HG02938 (cell line): ENCODE data around the gene VEZT.
"Not testable (repeated sequence)": the region's sequence is repeated elsewhere in the genome, so short reads cannot be mapped to it uniquely, and the experiment has no call there.

Experiments
- ATAC-seq: cut with Tn5 transposase; IDR thresholded peaks from one replicate; pipeline ENCODE4 v1.9.1; 2021; ENCODE audit warnings: mild to moderate bottlenecking, moderate library complexity; ENCODE audit not compliant: unreplicated experiment

The VEZT gene

DNA sequence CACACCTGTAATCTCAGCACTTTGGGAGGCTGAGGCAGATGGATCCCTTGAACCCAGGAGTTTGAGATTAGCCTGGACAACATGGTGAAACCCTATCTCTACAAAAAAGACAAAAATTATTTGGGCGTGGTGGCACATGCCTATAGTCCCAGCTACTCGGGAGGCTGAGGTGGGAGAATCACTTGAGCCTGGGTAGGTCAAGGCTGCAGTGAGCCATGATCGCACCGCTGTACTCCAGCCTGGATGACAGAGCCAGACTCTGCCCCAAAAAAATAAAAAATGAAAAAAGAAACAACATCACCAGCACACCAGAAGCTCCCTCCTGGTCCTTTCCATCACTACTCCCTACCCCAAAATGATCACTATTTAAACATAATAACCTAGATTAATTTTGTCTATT, 2.6 kb downstream of the VEZT start:
- no peak for ATAC-seq

DNA sequence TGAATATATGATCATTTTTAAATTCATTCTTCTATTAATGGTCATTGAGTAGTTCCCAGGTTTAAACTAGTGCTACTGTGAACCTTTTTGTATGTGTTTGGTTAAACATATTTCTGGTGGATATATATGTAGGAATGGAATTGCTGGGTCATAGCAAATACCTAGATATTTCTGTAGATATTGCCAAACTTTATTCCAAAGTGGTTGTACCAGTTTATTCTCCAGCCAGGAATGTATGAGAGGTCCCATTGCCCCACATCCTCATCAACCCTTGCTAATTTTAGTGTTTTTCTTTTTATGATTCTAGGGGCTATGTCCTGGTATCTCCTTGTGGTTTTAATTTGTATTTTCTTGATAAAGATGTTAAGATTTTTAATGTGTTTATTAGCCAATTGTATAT, 3.1 kb downstream of the VEZT start:
- ATAC-seq, result no peak

DNA sequence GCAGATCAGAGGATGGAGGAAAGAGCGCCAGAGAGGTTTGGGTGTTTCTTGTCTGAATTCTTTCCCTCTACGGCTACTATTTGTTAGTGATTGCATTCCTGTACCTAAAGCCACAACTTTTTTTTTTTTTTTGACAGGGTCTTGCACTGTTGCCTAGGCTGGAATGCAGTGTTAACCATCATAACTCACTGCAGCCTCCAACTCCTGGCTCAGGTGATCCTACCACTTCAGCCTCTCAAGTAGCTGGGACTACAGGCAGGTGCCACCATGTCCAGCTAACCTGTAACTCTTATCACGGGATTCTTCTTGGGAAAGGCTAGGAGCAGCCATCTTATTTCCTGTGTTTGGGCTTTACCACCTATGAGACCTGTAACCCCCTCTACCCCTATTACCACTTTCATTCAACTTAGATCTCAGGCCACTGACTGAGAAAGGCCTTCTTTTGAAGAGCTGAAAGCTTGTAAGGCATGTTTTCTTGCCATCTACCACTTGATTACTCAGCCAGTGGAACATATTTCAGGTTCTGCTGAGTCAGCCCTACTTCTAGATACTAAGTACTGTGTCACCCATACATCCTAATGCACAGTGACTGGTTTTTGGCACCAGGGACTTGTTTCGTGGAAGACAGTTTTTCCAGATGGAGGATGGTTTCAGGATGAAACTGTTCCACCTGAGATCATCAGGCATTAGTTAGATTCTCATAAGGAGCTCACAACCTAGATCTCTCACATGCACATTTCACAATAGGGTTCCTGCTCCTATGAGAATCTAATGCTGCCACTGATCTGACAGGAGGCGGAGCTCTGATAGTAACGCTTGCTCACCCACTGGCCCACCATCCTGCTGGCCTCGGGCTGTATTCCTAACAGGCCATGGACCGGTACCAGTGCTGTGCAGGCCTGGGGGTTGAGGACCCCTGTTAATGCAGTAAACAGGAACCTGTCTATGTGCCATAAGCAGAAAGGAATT, 6.9 kb downstream of the VEZT start:
- no peak for ATAC-seq

DNA sequence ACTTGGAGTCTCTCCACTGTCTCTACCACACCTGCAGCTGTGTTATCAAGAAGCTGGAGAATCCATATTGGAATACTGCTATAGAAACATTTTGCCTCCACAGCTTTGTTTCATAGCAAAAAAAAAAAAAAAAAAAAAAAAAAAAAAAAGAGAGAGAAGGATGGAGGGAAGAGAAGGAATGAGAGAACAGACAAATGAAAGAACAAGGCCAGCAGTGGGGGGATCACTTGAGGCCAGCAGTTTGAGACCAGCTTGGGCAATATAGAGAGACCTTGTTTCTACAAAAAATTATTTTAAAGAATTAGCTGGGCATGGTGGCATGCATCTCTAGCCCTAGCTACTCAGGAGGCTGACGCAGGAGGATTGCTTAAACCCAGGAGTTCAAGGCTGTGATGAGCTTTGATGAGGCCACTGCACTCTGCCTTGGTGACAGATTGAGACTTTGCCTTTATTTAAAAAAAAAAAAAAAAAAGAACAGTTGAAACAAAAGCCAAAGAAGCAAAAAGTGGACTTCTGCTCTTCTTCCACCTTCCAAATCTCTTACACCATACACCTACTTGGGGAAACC, 8.1 kb downstream of the VEZT start:
- ATAC-seq, result no peak

DNA sequence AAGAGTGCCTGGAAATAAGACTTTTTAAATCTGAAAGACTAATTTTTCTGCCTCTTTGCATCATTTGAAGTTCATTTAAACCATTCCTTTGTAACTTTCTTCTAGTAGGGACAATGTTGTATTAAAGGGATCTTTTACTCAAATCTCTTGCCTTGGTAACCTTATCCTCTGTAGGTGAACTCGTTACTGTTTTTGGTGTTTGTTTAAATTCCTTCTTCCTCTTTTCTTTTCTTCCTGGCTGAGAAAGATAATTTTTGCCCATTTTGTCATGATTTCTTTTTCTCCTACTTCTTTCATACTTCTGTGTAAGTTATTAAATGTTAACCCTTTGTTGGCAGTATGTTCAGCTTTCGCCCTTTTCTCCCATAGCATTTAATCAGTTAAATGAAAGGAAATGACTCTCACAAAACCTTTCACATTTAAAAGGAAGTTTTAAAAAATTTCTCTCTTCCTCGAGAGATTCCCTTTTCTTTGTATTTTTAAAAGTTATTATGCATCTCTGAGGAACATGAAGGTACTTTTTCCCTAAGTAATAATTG, 10.3 kb downstream of the VEZT start:
- ATAC-seq, result no peak

DNA sequence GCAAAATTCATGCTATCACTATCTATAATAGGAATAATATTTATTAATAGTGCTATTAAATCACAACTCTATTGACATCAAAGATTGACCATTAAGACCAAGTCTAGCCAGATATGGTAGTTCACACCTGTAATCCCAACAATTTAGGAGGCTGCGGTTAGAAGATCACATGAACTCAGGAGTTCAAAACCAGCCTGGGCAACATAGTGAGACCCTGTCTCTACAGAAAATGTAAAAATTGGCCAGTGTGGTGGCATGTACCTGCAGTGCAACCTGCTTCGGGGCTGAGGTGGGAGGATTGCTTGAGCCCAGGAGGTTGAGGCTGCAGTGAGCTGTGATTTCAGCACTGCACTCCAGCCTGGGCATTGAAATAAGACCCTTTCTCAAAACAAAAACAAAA, 11.0 kb downstream of the VEZT start:
- no peak for ATAC-seq

DNA sequence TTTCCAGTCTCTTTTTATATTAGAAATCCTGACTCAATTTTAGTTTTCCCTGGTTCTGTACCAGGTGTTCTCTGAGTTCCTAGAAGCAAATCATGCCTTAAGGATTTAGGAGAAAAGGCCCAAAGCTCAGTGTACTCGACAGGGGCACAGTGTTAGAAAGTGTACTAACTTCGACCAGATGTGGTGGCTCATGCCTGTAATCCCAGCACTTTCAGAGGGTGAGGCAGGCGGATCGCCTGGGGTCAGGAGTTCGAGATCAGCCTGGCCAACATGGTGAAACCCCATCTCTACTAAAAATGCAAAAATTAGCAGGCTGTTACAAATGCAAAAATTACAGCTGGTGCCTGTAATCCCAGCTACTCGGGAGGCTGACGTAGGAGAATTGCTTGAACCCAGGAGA, 12.0 kb downstream of the VEZT start:
- no peak for ATAC-seq

DNA sequence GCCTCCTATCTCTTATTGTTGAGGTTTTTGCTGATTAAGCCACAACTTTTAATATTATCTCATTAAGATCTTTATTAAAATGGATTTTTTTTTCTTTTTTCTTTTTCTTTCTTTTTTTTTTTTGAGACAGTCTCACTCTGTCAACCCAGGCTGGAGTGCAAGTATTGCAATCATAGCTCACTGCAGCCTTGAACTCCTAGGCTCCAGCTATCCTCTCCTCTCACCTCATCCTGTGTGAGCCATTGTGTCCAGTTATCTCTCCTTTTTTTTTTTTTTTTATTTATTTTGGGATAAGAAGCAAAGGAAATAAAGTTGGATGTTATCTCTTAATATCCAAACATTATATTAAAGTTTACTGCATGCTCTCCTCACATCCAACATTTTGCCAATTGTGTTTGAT, 12.7 kb downstream of the VEZT start:
- ATAC-seq, result no peak

DNA sequence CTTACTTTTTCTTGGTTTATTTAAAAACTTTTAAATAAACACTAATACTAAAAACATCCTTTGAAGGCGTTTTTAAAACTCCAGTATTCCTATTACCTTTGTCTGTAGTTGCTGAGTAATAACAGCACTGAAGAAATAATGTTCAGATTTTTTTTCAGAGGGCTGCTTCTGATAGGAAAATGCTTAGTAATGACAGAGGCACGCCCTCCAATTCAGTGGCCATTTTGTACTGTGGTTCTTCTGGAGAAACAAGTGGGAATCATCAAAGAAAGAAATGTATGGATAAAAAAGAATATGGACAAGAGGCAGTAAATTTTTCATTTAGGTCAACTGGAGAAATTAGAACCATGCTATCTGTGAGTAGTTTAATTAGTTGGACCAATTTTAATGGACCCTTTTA, 13.6 kb downstream of the VEZT start:
- ATAC-seq, result no peak

DNA sequence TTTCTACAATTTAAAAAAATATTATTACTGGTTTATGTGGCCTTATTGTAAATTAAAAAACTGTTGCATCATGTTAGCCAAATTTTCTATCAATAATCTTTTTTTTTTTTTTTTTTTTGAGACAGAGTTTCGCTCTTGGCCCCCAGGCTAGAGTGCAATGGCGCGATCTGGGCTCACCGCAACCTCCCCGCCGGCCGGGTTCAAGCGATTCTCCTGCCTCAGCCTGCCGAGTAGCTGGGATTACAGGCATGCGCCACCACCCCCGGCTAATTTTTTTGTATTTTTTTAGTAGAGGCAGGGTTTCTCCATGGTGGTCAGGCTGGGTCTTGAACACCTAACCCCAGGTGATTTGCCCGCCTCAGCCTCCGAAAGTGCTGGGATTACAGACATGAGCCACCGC, 16.6 kb downstream of the VEZT start:
- not testable (repeated sequence) for ATAC-seq

DNA sequence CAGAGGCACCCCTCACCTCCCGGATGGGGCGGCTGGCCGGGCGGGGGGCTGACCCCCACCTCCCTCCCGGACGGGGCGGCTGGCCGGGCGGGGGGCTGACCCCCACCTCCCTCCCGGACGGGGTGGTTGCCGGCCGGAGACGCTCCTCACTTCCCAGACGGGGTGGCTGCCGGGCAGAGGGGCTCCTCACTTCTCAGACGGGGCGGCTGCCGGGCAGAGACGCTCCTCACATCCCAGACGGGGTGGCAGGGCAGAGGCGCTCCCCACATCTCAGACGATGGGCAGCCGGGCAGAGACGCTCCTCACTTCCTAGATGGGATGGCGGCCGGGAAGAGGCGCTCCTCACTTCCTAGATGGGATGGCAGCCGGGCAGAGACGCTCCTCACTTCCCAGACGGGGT, 18.0 kb downstream of the VEZT start:
- ATAC-seq, result not testable (repeated sequence)

DNA sequence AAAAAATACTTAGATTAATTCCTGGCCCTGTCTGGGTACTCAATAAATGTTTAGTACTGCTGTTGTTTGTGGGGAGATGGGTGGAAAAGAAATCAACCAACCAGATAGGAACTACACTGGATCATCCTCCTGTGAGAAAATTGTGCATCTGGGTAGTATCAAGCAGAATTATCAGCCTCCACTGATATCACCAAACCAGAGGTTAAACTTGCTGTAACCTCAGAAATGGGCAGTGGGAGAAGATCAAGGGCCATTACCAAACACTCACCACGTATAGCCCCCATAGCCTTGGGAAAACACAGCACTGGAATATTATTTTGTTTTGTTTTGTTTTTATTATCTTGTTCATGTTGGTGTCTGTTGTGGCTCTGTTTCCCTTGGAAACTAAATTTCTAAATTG, 19.7 kb downstream of the VEZT start:
- no peak for ATAC-seq

DNA sequence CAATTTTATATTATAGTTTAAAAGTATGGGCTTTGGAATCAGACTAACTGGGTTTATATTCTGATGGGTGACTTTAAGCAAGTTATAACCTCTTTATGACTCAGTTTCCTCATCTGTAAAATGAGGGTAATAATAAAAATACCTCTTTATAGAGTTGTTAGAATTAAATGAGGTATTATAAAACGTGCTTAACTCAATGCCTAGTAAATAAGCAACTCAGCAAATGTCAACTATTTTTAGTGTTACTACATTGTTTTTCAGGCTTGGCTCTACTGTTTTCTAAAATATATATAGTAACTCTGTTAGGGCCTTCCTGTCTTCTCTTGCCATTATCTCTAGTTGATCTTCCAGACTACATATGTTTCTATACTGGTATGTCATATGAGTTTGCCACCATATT, 20.5 kb downstream of the VEZT start:
- ATAC-seq, result no peak

DNA sequence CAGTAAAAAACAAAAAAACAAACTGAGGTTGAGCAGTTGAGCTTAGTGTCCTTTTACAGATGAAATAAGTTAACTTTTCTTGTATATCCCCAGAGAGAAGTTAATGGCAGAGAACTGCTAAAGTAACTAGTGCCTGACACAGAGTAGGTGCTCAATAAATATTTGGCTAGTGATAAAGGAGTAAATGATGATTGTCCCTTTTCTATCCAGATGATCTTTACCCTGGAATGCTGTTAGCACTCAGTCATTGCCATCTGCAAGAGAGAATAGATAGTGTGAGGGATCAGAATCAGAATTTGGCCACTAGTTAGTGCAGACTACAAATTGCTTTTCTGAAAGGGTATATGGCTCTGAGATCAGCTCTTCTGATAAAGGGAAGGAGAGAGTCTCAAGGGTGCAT, 21.6 kb downstream of the VEZT start:
- no peak for ATAC-seq

DNA sequence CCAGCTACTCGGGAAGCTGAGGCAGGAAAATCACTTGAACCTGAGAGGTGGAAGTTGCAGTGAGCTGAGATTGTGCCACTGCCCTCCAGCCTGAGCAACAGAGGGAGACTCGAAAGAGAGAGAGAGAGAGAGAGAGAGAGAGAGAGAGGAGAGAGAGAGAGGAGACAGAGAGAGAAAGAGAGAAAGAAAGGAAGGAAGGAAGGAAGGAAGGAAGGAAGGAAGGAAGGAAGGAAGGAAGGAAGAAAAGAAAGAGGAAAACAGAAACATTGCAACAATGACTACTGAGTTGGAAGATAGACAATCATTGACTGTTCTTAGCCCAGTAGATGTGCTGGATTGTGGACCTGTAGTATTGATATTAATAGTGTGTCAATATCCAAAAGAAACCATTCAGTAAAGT, 22.2 kb downstream of the VEZT start:
- not testable (repeated sequence) for ATAC-seq

DNA sequence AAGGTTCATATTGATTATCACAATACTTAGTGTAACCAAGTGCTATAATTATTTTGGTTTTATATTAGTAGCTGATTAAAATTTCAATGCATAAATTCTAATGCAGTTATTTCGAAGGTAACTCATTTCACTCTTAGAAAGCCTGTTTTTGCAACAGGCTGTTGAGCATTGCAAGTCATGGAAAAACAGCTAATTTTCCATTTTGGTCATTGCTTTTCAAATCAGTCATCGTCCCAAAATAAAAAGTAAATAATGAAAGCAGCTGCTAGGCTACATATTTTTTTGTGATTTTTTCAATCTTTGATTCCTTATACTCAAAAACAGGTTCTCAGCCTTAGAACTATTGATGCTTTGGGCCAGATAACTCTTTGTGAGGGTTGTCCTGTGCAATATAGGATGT, 22.9 kb downstream of the VEZT start:
- ATAC-seq, result no peak

DNA sequence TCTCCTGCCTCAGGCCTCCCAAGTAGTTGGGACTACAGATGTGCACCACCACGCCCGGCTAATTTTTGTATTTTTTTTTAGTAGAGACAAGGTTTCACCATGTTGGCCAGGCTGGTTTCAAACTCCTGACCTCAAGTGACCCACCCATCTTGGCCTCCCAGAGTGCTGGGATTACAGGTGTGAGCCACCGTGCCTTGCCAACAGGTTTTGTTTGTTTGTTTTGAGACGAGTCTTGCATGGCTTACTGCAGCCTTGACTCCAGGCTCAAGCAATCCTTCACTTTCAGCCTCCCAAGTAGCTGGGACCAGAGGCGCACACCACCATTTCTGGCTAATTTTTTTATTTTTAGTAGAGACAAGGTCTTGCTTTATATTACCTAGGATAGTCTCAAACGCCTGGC, 23.5 kb downstream of the VEZT start:
- not testable (repeated sequence) for ATAC-seq

DNA sequence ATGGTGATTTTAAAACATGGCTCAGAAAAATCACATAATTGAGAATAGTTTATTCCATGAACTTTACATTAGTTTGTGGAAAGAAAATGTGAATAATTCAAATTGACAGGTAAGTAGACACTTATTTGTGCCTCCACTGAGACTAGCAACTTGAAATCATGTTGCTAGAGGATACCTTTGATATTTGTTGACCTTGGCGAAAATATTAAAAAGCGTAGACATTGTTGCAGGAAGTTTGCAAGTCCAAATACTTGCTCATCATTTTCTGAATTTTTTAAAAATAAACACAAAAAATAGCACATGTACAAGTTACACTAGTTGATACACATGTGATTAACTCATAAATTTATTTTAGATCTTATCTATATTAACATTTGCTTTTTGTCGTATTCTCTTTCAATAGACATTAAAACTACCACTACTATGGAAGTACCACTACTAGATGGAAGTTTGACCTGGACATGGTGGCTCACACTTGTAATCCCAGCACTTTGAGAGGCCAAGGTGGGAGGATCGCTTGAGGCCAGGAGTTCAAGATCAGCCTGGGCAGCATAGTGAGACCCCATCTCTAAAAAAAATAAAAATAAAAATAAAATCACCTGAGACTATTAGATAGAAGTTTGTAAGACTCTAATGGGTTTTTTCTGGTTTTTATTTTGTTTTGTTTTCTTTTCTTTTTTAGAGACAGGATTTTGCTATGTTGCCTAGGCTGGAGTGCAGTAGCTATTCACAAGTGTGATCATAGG, 24.3 kb downstream of the VEZT start:
- no peak for ATAC-seq

DNA sequence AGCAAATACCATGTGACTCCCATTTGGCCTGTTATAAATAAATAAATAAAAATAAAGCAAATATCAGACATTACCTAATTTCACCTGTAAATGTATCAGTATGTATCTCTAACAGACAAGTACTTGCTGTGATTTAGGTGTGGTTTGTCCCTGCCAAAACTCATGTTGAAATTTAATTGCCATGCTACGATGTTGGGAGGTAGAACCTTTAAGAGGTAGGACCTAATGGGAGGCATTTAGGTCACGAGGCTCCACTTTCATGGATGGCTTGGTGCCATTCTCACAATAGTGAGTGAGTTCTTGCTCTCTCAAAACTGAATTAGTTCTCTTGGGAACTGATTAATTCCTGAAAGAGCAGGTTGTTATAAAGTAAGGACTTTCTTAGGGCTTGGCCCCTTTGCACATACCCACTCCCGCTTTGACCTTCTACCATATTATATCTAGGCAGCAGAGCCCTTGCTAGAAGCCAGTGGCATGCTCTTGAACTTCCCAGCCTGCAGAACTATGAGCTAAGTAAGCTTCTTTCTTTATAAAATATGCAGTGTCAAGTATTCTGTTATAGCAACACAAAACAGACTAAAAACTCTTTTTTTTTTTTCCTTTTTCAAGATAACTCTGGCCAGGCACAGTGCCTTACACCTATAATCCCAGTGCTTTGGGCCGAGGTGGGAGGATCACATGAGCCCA, 26.0 kb downstream of the VEZT start:
- no peak for ATAC-seq

DNA sequence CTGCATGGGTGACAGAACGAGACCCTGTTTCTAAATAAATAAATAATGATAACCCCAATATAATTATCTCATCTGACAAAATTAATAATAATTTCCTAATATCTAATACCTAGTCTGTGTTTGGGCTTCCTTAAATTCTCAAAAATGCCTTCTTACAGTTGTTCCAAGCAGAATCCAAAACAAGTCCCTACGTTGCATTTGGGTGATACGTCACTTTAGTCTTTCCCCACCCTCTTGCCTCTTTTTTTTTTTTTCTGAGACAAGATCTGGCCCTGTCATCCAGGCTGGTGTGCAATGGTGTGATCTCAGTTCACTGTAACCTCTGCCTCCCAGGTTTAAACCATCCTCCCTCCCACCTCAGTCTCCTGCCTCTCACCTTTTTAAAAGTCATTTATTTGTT, 26.7 kb downstream of the VEZT start:
- ATAC-seq, result no peak

DNA sequence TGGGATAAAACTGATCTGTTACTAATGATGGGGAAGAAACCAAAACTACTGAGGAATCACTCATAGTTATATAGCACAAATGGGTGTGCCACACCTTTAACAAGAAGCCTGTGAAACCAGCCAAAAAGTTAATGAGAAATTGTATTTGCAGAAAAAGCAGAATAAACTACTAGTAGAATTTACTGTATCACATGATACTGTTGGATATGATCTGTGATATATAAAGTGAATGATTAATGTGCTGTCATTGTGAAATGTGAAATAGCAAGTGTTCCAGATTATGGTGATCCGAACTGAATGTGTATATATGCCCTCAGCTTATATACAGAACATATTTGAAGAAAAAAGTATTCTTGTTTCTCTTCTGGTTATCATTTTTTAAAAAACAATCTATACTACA, 30.5 kb downstream of the VEZT start:
- ATAC-seq, result no peak
